Endothelial cell of umbilical vein (primary cell): Measurements from ENCODE around the gene TMEM209. TPM values are rescaled to one million over a fixed set of nuclear protein-coding genes. Genes with fewer than 3 reads are reported as not detected.

Experiments
- BruUV-seq: library from RNA; stranded (reverse); fragments of 400-500 nt; replicated peaks from 2 replicates; lab custom pipeline; 2021; lab: Mats Ljungman, UMichigan
- CTCF ChIA-PET: fragments of 300-600, 350-600 bp; sonication (Branson Sonifier 250); formaldehyde crosslinking; loops from one replicate; lab custom pipeline; 2021; ENCODE audit warnings: antibody characterized with exemption, inconsistent platforms; lab: Charles Lee
- POLR2A ChIA-PET: fragments of 300-600, 350-600 bp; sonication (Branson Sonifier 250); formaldehyde crosslinking; loops from one replicate; lab custom pipeline; 2021; ENCODE audit warnings: antibody characterized with exemption, inconsistent platforms; lab: Charles Lee
- DNase-seq: peaks from one replicate; pipeline ENCODE4 v3.0.0-alpha.2; 2011; ENCODE audit warnings: low read depth, low spot score
- FAIRE-seq: peaks from 2 replicates; lab custom pipeline; 2011; peaks lifted over from hg19 to GRCh38; lab: Jason Lieb, UNC
- H2AFZ ChIP-seq: 2 replicates; pipeline ENCODE4 v1.6.0; 2012; ENCODE audit warnings: low read depth, low read length, control low read depth, inconsistent platforms
- H3K27ac ChIP-seq: 2 replicates; pipeline ENCODE4 v1.5.1; 2011; ENCODE audit warnings: low read depth, mild to moderate bottlenecking, control low read depth, low read length, moderate library complexity; ENCODE audit not compliant: insufficient read depth
- H3K27me3 ChIP-seq, 2 experiments: 2 replicates each; pipeline versions ENCODE4 v1.6.0 to v1.6.1; 2011; ENCODE audit warnings: low read length in 2 of 2, mixed read lengths in 1 of 2; ENCODE audit not compliant: control insufficient read depth in 2 of 2, insufficient read depth in 2 of 2
- H3K36me3 ChIP-seq, 2 experiments: 2 replicates in 1 of 2; 3 replicates in 1 of 2; pipeline ENCODE4 v1.5.1; 2011; ENCODE audit warnings: low read length in 2 of 2, mild to moderate bottlenecking in 1 of 2, moderate library complexity in 1 of 2; ENCODE audit not compliant: control insufficient read depth in 2 of 2, insufficient read depth in 2 of 2; ENCODE audit errors: extremely low read depth in 1 of 2
- H3K4me1 ChIP-seq: 3 replicates; pipeline ENCODE4 v1.5.1; 2011; ENCODE audit warnings: mild to moderate bottlenecking, low read length; ENCODE audit not compliant: control insufficient read depth, insufficient read depth; ENCODE audit errors: extremely low read depth
- H3K4me2 ChIP-seq: 2 replicates; pipeline ENCODE4 v1.6.1; 2011; ENCODE audit warnings: low read length, control low read depth, mixed read lengths; ENCODE audit not compliant: insufficient read depth
- H3K4me3 ChIP-seq, 3 experiments: fragments of 200-600 bp in 1 of 3; sonication (generic), shearing (Covaris generic) in 1 of 3; replicated peaks in 1 of 3; 2 replicates each; pipeline ENCODE4 v1.5.1; 2011 to 2016; ENCODE audit warnings: control low read depth in 3 of 3, low read length in 3 of 3, mild to moderate bottlenecking in 2 of 3, inconsistent platforms in 1 of 3, low read depth in 1 of 3, moderate library complexity in 1 of 3; ENCODE audit not compliant: insufficient read depth in 1 of 3
- H3K79me2 ChIP-seq: 2 replicates; pipeline ENCODE4 v1.6.0; 2012; ENCODE audit warnings: low read length, inconsistent platforms; ENCODE audit not compliant: control insufficient read depth, insufficient read depth
- H3K9ac ChIP-seq: replicated peaks from 2 replicates; pipeline ENCODE3; 2011; ENCODE audit warnings: low read length, control low read depth; ENCODE audit not compliant: insufficient read depth; ENCODE audit errors: extremely low read depth
- H3K9me1 ChIP-seq: replicated peaks from 3 replicates; pipeline ENCODE4 v1.6.0; 2011; ENCODE audit warnings: mild to moderate bottlenecking, low read length; ENCODE audit not compliant: control insufficient read depth, insufficient read depth; ENCODE audit errors: extremely low read depth
- H3K9me3 ChIP-seq: replicated peaks from 2 replicates; pipeline ENCODE4 v1.5.1; 2012; ENCODE audit warnings: low read length, inconsistent platforms; ENCODE audit not compliant: control insufficient read depth, insufficient read depth
- H4K20me1 ChIP-seq: replicated peaks from 2 replicates; pipeline ENCODE3; 2011; ENCODE audit warnings: mild to moderate bottlenecking, low read length; ENCODE audit not compliant: control insufficient read depth, insufficient read depth; ENCODE audit errors: extremely low read depth
- CTCF ChIP-seq, 2 donors: IDR thresholded peaks; 1 replicate in 1 of 2; 2 replicates in 1 of 2; pipeline ENCODE4 v1.5.1; 2011; ENCODE audit warnings: low read length in 2 of 2, mild to moderate bottlenecking in 2 of 2, moderate library complexity in 2 of 2, control low read depth in 1 of 2, inconsistent platforms in 1 of 2, low read depth in 1 of 2; ENCODE audit not compliant: insufficient read depth in 1 of 2; ENCODE audit errors: extremely low read depth in 1 of 2
- MYC ChIP-seq: IDR thresholded peaks from one replicate; pipeline ENCODE4 v1.6.1; 2011; ENCODE audit warnings: mild to moderate bottlenecking, low read depth, low read length
- POLR2AphosphoS5 ChIP-seq: IDR thresholded peaks from 2 replicates; pipeline ENCODE4 v1.6.1; 2012; ENCODE audit warnings: low read depth, mild to moderate bottlenecking, control low read depth, low read length, moderate library complexity; ENCODE audit not compliant: insufficient read depth
- dilution Hi-C: fragments of 300-500 bp; cut with MboI; formaldehyde crosslinking; loops from one replicate; pipeline ENCODE4 v1.15.0; 2019; ENCODE audit warnings: low sequenced_read_pairs; ENCODE audit not compliant: extremely low pct_ligation_motif_present
- intact Hi-C: fragments of 100-400 bp; cut with micrococcal nuclease; formaldehyde crosslinking; loops from one replicate; pipeline ENCODE4 v1.10.0; 2022
- polyA plus RNA-seq, 4 experiments: library from polyadenylated mRNA; depleted of rRNA in 3 of 4; stranded (reverse) in 3 of 4; unstranded in 1 of 4; fragments of >200 nt; gene quantifications; 2 replicates each; pipeline versions ENCODE4 v1.2.1 to v1.2.3, GENCODE V29; 2011 to 2012; ENCODE audit warnings: missing spikeins in 1 of 4
- total RNA-seq: library from RNA; stranded (reverse); gene quantifications from 2 replicates; pipeline ENCODE4 v1.2.3, GENCODE V29; 2021

The TMEM209 gene
- total and polyA plus RNA-seq, 2 donors (not counting 3 experiments of a cell fraction or from before 2014, with no cell fraction given) = 13.0 to 16.6 TPM

- FAIRE-seq (no peak), DNase-seq (no peak)
- H3K9me3 ChIP-seq = no peaks in the 10 kb centered on the region
- no peaks in the 10 kb centered on the region for H4K20me1 ChIP-seq
- H3K27me3 ChIP-seq = no peaks in the 10 kb centered on the region
- no peak for TF ChIP-seq POLR2AphosphoS5
- TF ChIP-seq MYC = no peak
- no peak for TF ChIP-seq CTCF (IDR thresholded peaks at IDR 0.05; ENCODE audit: extremely low read depth in 1 of 2, insufficient read depth in 1 of 2, low read depth in 1 of 2, low read length in 2 of 2)
- H3K9me1 ChIP-seq = no peaks in the 10 kb centered on the region
- no peaks in the 10 kb centered on the region for H3K36me3 ChIP-seq
- no peak overlapping the region for H2AFZ ChIP-seq
- no peaks in the 10 kb centered on the region for H3K79me2 ChIP-seq
- H3K9ac ChIP-seq = no peak overlapping the region
- dilution Hi-C loops (no loop called here), intact Hi-C loops (no loop called here)
- H3K4me3 ChIP-seq = no peak overlapping the region
- H3K27ac ChIP-seq = no peak overlapping the region
- H3K4me2 ChIP-seq = no peak overlapping the region
- BruUV-seq = no TSS peak
- H3K4me1 ChIP-seq = peaks cover 2% of the 10 kb centered on the region
- ChIA-PET POLR2A (no interaction called here), CTCF (no interaction called here)
Measured at GRCh38 chr7:130152493-130153210, 52.6 kb downstream of the TMEM209 start.
